Duodenal mucosa (tissue), 2 donors: ENCODE measurements around the gene TAMALIN.

Experiments
- H3K27ac ChIP-seq: one replicate; pipeline ENCODE4 v1.7.0; 2013; ENCODE audit warnings: low read depth, low read length
- H3K27me3 ChIP-seq, 2 donors: one replicate each; pipeline ENCODE4 v1.7.0; 2013; ENCODE audit warnings: low read length in 2 of 2, control low read depth in 1 of 2; ENCODE audit not compliant: insufficient read depth in 2 of 2, control insufficient read depth in 1 of 2
- H3K36me3 ChIP-seq, 2 donors: one replicate each; pipeline ENCODE4 v1.7.0; 2013; ENCODE audit warnings: low read length in 2 of 2, control low read depth in 1 of 2; ENCODE audit not compliant: insufficient read depth in 2 of 2, control insufficient read depth in 1 of 2
- H3K4me1 ChIP-seq, 2 donors: one replicate each; pipeline ENCODE4 v1.7.0; 2013; ENCODE audit warnings: low read length in 2 of 2, control low read depth in 1 of 2; ENCODE audit not compliant: insufficient read depth in 2 of 2, control insufficient read depth in 1 of 2
- H3K4me3 ChIP-seq, 2 donors: one replicate each; pipeline ENCODE4 v1.7.0; 2013; ENCODE audit warnings: low read length in 2 of 2, low read depth in 1 of 2
- H3K9ac ChIP-seq, 2 donors: one replicate each; pipeline ENCODE4 v1.7.0; 2013; ENCODE audit warnings: low read length in 2 of 2, low read depth in 1 of 2
- H3K9me3 ChIP-seq, 2 donors: one replicate each; pipeline ENCODE4 v1.7.0; 2013; ENCODE audit warnings: low read length in 2 of 2, control low read depth in 1 of 2; ENCODE audit not compliant: control insufficient read depth in 1 of 2

Gene TAMALIN

DNA sequence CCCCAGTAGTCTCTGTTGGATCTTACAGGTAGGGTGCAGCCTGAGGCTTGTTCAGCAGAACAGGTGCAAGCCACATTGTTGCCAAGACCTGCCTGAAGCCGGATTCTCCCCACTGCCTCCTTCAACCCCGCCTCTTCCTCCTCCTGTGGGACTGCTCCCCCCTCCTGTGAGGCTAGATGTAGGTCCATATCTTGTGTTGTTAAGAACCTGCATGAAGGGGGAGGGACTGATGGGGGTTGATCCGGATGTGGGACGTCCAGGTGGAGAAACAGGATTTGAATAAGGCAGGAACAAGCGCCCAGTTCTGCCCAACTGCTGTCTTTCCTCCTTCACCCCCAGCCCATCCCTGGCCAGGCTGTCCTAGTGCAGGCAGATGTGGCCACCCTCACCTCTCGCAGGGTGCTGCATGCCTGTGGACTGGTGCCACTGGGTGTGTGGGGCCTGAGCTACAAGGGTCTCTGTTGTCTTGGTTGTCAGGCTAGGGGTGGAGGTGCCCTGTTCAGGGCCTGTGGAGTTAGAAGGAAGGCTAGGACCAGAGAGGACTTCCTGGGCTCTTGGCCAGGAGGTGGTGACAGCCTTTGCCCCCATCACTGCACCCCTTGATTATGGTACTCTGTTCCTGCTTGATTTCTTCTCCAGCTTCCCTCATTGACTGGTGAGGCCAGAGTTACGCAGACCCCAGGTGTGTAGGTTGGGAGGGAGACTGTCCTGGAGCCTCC is 45.9 kb downstream of the TAMALIN start:
- Histone ChIP-seq H3K9ac (peak overlapping the region; percentile 92 to 100), H3K4me3 (peak overlapping the region; percentile 93 to 97), H3K4me1 (peaks cover 22 to 33% of the 10 kb centered on the region in 2 donors), H3K27ac (peak overlapping the region; percentile 92), H3K9me3 (no peaks in the 10 kb centered on the region), H3K27me3 (no peaks in the 10 kb centered on the region), H3K36me3 (peaks cover 13 to 31% of the 10 kb centered on the region in 2 donors)

DNA sequence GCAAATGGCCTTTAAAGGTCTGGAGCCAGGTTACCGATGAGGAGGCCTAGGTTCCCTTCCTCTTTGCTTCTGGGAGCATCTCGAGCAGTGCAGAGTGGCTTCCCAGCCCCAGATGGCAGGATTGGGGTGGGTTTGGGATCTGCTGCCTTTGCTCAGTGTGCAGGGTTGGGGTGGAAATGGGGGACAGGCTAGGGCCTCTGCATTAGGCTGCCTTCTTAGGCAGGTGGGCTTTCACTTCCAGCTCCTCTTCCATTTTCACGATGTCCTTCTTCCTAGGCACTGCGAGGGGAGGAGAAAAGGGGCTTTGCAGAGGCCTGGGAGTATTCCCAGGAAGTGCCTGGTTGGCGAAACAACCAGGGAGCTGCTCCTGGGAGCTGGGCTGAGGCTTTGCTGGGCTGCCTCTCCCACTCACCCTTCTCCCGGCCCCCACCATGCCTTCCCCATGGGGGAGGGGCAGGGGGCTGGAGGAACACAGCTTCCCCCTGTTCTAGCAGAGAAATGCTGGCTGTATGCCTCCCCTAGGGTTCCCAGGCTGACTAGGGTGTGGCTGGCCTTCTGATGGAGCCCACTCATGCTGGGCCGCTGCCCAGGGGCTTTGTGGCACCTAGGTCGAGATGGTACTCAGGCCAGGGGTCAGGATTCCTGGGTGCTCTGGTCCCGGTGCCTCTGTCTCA is 46.9 kb downstream of the TAMALIN start:
- Histone ChIP-seq H3K36me3 (peaks cover 18 to 39% of the 10 kb centered on the region in 2 donors), H3K4me1 (peaks cover 22 to 33% of the 10 kb centered on the region in 2 donors), H3K9ac (peak overlapping the region; percentile 92 to 100)

DNA sequence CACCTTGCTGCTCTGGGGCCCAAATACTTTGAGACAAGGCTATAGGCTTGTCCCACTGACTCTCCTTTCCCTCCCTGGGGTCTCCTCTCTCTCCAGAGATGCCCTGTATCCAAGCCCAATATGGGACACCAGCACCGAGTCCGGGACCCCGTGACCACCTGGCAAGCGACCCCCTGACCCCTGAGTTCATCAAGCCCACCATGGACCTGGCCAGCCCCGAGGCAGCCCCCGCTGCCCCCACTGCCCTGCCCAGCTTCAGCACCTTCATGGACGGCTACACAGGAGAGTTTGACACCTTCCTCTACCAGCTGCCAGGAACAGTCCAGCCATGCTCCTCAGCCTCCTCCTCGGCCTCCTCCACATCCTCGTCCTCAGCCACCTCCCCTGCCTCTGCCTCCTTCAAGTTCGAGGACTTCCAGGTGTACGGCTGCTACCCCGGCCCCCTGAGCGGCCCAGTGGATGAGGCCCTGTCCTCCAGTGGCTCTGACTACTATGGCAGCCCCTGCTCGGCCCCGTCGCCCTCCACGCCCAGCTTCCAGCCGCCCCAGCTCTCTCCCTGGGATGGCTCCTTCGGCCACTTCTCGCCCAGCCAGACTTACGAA is 47.6 kb downstream of the TAMALIN start:
- H3K9me3 ChIP-seq: no peaks in the 10 kb centered on the region
- H3K4me3 ChIP-seq: no peak overlapping the region
- H3K4me1 ChIP-seq: peaks cover 22 to 33% of the 10 kb centered on the region in 2 donors
- no peak overlapping the region for H3K9ac ChIP-seq
- H3K27me3 ChIP-seq: no peaks in the 10 kb centered on the region
- H3K27ac ChIP-seq: no peak overlapping the region
- H3K36me3 ChIP-seq: peaks cover 23 to 41% of the 10 kb centered on the region in 2 donors

More for the DNA sequence above, 46.9 kb downstream of the TAMALIN start:
- no peaks in the 10 kb centered on the region for H3K9me3 ChIP-seq
- no peak overlapping the region for H3K27ac ChIP-seq
- peak overlapping the region; percentile 93 to 97 for H3K4me3 ChIP-seq
- H3K27me3 ChIP-seq: no peaks in the 10 kb centered on the region

DNA sequence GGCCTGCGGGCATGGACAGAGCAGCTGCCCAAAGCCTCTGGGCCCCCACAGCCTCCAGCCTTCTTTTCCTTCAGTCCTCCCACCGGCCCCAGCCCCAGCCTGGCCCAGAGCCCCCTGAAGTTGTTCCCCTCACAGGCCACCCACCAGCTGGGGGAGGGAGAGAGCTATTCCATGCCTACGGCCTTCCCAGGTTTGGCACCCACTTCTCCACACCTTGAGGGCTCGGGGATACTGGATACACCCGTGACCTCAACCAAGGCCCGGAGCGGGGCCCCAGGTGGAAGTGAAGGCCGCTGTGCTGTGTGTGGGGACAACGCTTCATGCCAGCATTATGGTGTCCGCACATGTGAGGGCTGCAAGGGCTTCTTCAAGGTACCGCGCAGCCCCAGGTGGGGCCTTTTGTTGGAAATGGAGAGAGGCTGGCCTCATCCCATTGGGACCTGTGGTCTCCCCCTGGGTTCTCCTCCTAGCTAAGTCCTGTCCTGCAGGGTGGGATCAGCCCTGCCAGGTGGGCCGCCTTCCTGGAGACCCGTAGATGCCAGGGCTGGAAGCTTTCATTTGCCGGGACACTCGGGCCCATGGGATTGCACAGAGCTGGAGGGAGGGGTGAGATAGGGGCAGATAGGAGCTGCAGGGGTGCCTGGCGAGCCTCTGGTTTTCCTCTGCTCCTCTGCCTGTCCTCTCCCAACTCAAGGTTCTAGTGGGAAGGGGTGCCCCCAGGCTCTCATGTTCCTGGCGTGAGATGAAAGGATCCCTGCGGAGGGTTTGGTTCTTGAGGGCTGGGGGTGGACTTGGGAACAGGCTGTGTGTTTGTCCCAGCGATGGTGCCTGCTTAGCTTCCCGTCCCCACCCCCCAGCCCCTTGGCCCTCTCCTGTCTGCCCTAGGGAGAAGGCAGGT is 48.3 kb downstream of the TAMALIN start:
- Histone ChIP-seq H3K27me3 (no peaks in the 10 kb centered on the region), H3K9me3 (no peaks in the 10 kb centered on the region), H3K27ac (no peak overlapping the region), H3K4me3 (no peak overlapping the region), H3K4me1 (peaks cover 19 to 29% of the 10 kb centered on the region in 2 donors), H3K36me3 (peaks cover 23 to 41% of the 10 kb centered on the region in 2 donors), H3K9ac (no peak overlapping the region)

DNA sequence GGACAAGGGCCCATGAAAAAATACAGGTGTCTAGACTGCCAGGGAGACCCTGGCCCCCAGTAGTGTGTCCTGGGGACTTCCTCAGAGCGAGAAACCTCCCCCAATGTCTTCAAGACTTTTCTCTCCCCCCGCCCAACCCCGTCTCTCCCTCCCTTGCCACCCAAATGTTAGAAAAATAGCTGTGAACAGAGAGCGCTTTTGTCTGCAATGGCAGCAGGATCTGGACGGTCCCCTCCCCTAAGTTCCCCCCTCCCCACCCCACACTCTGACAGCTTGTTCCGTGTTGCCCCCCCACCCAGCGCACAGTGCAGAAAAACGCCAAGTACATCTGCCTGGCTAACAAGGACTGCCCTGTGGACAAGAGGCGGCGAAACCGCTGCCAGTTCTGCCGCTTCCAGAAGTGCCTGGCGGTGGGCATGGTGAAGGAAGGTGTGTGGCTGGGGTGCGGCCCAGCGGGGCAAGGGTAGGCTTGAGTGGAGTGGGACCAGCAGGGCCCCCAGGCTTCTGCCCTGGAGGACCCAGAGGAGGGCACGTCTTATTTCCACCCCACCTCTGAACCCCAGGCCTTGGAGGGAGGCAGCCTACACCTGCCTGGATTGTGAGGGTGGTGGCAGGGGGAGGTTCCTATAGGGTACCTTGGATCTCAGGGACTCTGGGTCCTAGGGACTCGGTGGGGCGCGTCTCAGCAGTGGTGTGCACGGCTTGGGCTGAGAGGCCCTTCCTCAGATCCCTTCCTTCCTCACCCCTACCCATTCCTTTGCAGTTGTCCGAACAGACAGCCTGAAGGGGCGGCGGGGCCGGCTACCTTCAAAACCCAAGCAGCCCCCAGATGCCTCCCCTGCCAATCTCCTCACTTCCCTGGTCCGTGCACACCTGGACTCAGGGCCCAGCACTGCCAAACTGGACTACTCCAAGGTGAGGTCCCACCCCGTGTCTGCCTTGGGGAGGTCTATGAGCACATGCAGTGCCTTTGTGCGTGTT is 49.3 kb downstream of the TAMALIN start:
- Histone ChIP-seq H3K27ac (no peak overlapping the region), H3K4me1 (peaks cover 15 to 23% of the 10 kb centered on the region in 2 donors), H3K9me3 (no peaks in the 10 kb centered on the region), H3K36me3 (peaks cover 23 to 41% of the 10 kb centered on the region in 2 donors), H3K9ac (no peak overlapping the region), H3K27me3 (no peaks in the 10 kb centered on the region), H3K4me3 (no peak overlapping the region)

DNA sequence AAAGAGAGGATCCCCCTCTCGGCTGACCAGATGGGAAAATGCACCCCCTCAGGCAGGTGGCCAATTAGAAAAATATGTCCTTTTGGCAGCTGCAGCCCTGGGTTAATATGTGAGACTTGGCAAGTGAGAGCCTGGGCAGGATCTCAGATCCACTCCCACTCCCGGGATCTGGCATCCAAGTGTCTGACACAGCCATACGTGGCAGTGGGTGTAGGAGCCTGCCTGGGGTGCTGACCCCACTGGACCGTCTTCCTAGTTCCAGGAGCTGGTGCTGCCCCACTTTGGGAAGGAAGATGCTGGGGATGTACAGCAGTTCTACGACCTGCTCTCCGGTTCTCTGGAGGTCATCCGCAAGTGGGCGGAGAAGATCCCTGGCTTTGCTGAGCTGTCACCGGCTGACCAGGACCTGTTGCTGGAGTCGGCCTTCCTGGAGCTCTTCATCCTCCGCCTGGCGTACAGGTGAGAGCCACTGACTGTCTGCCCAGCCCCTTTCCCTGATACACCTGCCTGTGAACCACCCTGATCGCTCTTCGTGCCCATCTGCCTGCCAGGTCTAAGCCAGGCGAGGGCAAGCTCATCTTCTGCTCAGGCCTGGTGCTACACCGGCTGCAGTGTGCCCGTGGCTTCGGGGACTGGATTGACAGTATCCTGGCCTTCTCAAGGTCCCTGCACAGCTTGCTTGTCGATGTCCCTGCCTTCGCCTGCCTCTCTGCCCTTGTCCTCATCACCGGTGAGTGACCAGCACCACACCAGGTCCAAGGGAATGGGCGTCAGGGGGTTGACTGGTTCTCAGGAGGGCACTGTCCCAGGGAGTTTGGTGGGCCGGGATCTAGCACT is 50.3 kb downstream of the TAMALIN start:
- Histone ChIP-seq H3K36me3 (peaks cover 23 to 41% of the 10 kb centered on the region in 2 donors), H3K27me3 (no peaks in the 10 kb centered on the region), H3K9ac (no peak overlapping the region), H3K9me3 (no peaks in the 10 kb centered on the region), H3K4me3 (no peak overlapping the region), H3K4me1 (peaks cover 15 to 18% of the 10 kb centered on the region in 2 donors), H3K27ac (no peak overlapping the region)

DNA sequence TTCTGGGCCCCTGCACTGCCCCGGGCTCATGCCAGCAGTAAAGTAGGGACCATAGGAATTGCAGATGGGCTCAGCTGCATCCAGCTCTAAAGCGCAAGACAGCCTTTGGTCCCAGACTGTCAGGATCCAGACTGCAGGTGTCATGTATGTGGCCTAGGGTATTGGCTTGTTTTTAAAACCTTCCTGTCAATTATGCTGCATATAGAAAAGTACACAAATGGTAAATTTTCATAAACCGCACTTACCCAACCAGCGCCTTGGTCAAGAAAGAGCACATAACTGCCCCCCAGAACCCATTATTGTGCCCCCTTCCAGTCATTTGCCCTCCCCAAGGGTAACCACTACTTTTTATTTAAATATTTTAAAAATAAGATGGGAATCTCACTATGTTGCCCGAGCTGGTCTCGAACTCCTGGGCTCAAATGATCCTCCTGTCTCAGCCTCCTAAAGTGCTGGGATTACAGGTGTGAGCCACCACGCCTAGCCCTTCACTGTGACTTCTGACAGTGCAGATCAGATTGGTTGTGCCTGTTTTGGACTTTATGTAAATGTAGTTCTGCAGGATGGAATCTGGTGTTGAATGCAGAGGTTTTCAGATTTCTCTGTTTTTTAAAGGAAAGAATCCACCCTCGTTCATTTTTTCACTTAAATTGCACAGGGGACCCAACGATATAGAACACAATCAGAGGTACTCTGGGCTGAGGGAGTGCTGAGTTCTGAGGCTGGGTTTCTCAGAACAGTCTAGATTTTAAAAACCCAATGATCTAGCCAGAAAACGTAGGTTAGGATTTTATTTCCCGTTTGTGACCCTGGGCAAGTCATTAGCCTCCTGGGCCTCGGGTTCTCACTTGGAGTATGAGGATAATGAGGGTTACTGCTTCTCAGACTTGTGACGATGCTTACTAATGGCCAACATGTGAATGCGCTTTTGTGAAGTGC is 51.2 kb downstream of the TAMALIN start:
- Histone ChIP-seq H3K27ac (no peak overlapping the region), H3K4me1 (peaks cover 11% of the 10 kb centered on the region in 2 donors), H3K9ac (no peak overlapping the region), H3K27me3 (no peaks in the 10 kb centered on the region), H3K4me3 (no peak overlapping the region), H3K9me3 (no peaks in the 10 kb centered on the region), H3K36me3 (peaks cover 23 to 41% of the 10 kb centered on the region in 2 donors)
